Suprapubic skin (tissue), 4 donors: ENCODE data around the gene LAMC3.

Source experiments
- CTCF ChIP-seq, 2 donors: fragments of 200-600 bp in 1 of 2; fragments of 450-650 bp in 1 of 2; sonication (generic) in 1 of 2; IDR thresholded peaks; one replicate each; pipeline ENCODE4 v1.5.1; 2016 to 2019; ENCODE audit warnings: antibody characterized with exemption in 2 of 2, mild to moderate bottlenecking in 1 of 2, moderate library complexity in 1 of 2
- EP300 ChIP-seq: sonication (generic); formaldehyde crosslinking; IDR thresholded peaks from one replicate; pipeline ENCODE4 v1.6.1; 2017; ENCODE audit warnings: antibody characterized with exemption
- POLR2A ChIP-seq, 2 donors: fragments of 450-650 bp; IDR thresholded peaks; one replicate each; pipeline ENCODE4 v1.6.1; 2017; ENCODE audit warnings: antibody characterized with exemption in 2 of 2, mild to moderate bottlenecking in 2 of 2, moderate library complexity in 2 of 2
- POLR2AphosphoS5 ChIP-seq, 3 donors: sonication (generic); formaldehyde crosslinking; IDR thresholded peaks; one replicate each; pipeline ENCODE4 v1.6.1; 2017; ENCODE audit warnings: antibody characterized with exemption in 3 of 3

DNA sequence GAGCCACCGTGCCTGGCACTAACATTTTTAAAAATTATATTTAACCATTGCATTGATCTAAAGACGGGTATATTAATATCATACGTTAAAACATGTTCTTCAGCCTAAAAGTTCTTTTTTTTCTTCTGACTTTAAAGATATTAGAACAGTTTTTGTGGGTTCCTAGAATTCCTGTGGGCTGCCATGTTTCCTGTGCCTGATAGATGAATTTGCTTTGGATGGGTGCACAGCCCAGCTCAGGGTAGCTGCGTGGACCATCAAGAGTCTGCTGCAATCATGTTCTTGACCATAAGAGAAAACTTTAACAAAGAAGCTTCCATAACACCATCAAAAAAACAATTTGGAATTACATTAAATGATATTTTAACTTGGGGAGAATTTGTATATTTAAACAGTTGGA is 2.4 kb upstream of the LAMC3 start:
- TF ChIP-seq POLR2AphosphoS5 (IDR thresholded peaks at IDR 0.05) (no peak), CTCF (IDR thresholded peaks at IDR 0.05) (no peak), POLR2A (IDR thresholded peaks at IDR 0.05) (no peak), EP300 (no peak)
